HG02884 (cell line): Measurements from ENCODE around the gene FTO.
"Not testable (repeated sequence)": the region's sequence is repeated elsewhere in the genome, so short reads cannot be mapped to it uniquely, and the experiment has no call there.

Source experiments
- ATAC-seq: cut with Tn5 transposase; IDR thresholded peaks from one replicate; pipeline ENCODE4 v1.9.1; 2021; ENCODE audit warnings: mild to moderate bottlenecking, moderate library complexity; ENCODE audit not compliant: unreplicated experiment

FTO gene

GRCh38 chr16:54165174-54165911, 461.4 kb downstream of the FTO start:
- no peak for ATAC-seq

DNA sequence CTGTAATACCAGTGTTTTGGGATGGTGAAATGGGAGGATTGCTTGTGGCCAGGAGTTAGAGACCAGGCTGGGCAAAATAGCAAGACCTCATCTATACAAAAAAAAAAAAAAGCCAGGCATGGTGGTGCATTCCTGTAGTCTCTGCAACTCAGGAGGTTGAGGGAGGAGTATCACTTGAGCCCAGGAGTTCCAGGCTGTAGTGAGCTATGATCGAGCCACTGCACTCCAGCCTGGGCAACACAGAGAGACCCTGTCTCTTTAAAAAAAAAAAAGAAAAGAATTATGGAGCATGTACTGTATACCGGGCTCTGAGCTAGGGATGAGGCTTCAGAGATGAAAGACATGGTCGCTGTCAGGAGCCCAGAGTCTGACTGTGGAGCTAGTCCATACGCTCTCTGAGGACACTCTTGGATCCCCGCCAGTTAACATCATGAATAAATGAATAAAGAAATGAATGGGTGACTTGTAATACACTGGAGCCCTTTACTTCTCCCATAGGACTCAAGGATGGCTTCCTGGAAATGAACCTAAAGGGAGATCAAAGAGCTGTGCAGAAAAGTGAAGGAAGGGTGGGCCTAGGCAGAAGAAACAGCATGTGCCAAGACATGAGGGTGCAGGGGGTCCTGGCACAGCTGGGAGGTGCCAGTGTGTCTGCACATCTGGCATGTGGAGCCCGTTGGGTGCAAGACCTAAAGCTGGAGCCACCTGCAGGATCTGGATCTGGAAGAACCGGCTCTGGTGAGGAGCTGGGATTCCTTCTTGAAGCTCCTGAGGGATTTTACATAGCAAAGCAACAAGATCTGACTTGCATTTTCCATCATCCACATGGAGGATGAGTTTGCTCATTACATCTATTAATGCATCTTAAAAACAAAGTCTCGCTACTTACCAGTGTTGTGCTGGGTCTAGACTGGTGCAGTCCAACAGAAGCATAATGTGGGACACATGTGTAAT, 462.2 kb downstream of the FTO start:
- no peak for ATAC-seq

DNA sequence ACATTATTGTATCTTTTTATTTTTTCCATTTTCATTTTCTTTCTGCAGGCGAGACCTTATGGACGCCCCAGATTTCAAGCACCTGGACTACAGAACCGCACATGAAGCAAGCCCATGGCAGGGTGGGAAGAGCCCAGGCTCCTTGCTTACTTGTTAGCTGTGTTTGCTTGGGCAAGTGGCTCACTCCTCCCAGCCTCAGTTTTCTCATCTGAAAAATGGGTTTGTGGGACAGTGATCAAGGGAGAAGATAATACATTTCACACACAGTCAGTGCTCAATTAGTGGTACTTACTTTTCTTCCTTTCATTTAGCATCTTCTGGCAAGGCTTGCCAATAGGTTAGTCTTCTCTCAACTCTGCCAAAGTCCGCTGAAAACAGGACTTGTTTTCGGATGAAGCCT, 465.2 kb downstream of the FTO start:
- ATAC-seq, result no peak

DNA sequence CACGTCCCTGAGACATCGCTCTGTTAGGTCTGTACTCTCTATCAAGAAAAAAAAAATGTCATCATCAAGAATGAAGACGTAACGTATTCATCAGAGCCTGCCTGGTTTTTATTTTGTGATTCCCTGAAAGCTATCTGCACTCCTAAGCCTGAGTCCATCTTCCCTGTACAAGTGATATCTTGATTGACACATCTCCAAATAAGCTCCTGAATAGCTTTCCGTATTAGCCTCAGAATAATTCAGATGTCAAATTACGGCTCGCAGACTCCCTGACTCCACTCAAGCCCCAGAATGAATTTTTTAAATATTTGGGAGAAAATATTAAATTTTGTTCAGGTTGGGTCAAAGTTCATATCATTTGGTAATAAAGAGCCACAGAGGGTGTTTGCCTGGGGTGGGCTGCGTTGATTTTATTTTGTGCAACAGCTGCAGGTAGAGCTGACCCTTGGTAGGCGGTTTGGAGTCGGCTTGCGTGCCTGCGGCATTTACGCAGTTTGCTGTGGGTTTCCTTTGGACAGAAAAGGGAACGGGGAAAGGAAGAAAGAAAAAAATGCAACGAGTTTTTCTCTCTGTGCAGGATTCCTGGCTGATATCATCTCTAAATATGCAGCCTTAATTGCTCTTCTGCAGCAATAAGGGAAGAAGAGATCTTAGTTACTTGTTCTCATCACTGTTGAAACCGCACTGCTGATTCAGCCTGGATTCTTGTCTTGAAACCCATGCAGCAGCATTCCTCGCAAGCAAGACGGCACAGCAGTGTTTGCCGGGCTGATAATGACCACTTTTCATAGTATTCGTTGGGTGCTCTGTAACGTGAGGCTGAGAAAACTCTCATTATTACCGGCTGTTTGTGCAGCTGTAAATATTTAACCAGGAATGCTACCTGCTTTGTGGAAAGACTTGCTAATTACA, 467.9 kb downstream of the FTO start:
- ATAC-seq, result no peak

DNA sequence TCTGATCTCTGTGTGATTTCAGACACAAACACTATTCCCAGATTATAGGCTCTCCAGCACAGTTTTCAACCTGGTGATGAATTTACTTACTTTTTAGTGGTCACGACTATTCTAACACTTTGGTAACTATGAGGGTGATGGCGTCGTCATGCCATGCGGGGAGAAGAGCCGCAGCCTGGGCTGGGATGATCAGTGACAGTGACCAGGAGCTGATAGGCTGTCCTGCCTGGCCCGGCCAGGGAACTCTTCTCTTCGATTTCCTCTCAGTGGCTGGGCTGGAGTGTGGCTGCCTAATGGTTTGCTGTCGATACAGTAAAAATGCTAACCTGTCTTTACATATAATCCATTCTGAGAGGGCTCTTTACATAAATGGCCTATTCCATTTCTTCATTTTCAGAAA, 469.5 kb downstream of the FTO start:
- no peak for ATAC-seq

DNA sequence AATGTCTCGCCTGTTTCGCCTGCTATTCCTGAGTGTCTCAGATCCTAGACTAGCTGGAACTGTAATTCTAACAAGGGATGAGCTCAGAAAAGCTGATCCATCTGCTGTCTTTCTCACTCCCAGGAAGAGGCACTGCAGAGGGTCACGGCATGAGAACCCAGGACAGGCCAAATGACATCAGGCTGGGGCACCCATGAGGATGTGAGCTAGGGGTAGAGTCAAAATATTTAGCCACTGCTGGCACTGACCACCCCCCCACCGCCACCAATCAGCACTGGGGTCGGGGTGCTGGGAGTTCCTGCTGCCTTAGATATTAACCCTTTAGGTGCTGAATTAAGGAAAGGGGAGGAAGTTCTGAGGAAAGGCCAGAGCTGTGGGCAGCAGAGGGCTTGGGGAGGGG, 470.2 kb downstream of the FTO start:
- no peak for ATAC-seq

GRCh38 chr16:54174750-54175149, 470.8 kb downstream of the FTO start:
- ATAC-seq, result no peak

- no peak for ATAC-seq
These were observed 471.2 kb downstream of the FTO start for GRCh38 chr16:54175169-54175551.

DNA sequence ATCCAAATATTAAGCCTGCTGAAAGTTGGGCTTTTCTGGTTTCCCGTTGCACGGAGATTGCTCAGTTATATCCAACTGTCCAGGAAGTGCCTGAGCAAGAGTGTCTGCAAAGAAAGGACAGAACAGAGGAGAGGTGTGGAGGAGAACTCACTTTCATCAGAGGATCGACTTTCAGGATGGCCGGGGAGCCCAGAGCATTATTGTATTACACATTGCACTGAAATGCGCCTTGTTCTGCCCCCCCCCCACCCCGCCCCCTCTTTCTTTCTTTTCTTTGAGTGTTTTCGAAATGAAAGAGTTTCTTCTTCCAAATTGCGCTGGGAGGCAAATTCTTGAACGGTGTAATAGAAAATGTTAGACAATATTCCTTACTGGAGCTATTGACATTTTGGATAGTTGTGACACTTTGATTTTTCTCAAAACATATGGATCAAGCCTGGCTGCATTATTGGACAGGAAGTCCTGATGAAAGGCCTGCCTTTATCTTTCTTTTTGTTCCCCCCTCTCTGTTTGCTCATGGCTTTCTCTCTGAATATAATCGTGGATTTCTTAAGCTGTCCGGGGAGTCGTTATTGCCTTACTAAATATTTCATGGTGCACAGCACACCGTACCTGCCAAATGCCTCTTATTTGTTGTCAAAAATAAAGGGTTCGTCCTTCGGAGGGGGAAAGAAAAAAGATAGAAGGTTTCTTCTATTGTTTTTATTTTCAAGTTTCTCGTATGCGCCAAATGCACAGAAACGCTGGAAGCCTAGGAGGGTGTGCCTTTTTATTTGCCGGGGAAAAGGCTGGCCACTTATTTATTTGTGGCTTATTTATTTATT, 471.8 kb downstream of the FTO start:
- no peak for ATAC-seq

GRCh38 chr16:54176376-54176901, 472.5 kb downstream of the FTO start:
- no peak for ATAC-seq

GRCh38 chr16:54177052-54177861, 473.3 kb downstream of the FTO start:
- no peak for ATAC-seq

DNA sequence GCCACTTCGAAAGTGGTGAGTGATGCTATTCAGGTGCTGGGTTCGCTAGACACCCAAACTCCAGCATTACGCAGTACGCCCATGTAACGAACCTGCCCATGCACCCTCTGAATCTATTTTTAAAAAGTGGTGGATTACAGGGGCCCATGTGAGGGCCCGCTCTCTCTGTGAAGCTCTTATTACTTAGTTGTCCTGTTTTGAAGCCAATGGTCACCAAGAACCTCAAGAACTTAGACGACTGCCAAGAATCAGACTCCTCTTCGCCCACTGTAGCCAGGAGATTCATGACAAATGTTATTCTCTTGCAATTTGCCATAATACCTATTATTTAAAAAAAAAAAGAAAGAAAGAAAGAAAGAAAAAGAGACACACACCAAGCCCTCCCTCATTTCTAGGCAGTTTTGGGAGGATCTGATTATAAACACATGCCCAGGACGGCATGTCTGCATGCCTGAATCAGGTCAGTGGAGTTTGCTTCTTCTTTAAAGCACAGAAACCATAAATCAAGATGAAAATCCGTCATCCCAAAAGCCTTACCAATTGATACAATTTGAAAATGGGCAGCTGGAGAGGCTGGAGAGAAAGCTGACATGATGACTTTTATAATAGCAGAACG, 474.0 kb downstream of the FTO start:
- ATAC-seq, result no peak

GRCh38 chr16:54178478-54178976, 474.6 kb downstream of the FTO start:
- no peak for ATAC-seq

GRCh38 chr16:54180421-54181359, 476.7 kb downstream of the FTO start:
- ATAC-seq, result no peak

GRCh38 chr16:54181683-54182329, 477.9 kb downstream of the FTO start:
- not testable (repeated sequence) for ATAC-seq

DNA sequence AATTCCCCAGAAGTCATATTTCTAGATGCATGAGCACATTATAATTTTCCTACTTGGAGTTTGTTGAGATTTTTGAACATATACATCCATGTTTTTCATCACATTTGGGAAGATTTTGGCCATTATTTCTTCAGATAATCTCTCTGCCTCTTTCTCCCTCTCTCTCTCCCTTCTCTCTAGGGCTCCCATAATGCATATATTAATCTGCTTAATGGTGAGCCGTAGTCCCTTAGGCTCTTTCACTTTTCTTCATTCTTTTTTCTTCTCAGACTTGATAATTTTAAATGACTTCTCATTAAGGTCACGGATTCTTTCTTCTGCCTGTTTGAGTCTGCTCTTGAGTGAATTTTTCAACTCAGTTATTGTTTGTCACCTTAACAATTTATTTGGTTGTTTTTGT, 481.1 kb downstream of the FTO start:
- ATAC-seq, result no peak

GRCh38 chr16:54191163-54191562, 487.2 kb downstream of the FTO start:
- ATAC-seq, result no peak
